GM15510 (cell line): ENCODE measurements around the gene TSKS.

Experiments
- POLR2A ChIP-seq: IDR thresholded peaks from 3 replicates; pipeline ENCODE4 v1.6.1; 2011; ENCODE audit warnings: borderline replicate concordance; ENCODE audit not compliant: insufficient read length; ENCODE audit errors: extremely low read depth

Gene TSKS

GRCh38 chr19:49800771-49801170 is 37.7 kb upstream of the TSKS start:
- TF ChIP-seq POLR2A = no peak

- no peak for TF ChIP-seq POLR2A
Measured at GRCh38 chr19:49799798-49800376, 36.8 kb upstream of the TSKS start.

DNA sequence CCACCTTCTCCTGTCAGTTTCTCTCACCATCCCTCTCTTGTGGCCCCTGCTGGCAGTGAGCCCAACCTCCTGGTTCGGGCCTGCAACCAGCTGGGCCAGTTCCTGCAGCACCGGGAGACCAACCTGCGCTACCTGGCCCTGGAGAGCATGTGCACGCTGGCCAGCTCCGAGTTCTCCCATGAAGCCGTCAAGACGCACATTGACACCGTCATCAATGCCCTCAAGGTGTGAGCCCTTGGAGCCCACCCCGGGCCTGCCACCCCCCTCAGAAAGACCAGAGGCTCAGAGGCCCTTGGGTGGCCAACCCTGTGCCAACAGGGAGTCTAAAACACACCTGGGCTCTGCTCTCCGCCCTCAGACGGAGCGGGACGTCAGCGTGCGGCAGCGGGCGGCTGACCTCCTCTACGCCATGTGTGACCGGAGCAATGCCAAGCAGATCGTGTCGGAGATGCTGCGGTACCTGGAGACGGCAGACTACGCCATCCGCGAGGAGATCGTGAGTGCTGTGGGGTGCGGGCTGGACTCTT is 36.2 kb upstream of the TSKS start:
- no peak for TF ChIP-seq POLR2A

- no peak for TF ChIP-seq POLR2A
Measured at GRCh38 chr19:49798574-49798973, 35.5 kb upstream of the TSKS start.

DNA sequence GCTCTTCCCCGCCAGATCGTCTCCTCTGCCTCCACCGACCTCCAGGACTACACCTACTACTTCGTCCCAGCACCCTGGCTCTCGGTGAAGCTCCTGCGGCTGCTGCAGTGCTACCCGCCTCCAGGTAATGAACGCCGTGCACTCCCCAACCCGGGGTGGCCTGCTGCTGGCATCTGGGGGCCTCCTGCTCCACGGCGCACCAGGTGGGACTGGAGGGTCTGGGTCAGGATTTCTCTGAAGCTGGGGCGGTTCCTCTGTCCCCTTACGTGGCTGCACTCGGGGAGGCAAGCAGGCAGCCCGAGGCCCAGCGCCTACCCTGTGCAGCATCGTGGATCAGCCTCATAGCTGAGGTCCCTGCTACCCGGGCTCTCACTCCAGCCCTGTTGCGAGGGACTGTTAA is 32.5 kb upstream of the TSKS start:
- no peak for TF ChIP-seq POLR2A

GRCh38 chr19:49793561-49793840 is 30.4 kb upstream of the TSKS start:
- TF ChIP-seq POLR2A = no peak

DNA sequence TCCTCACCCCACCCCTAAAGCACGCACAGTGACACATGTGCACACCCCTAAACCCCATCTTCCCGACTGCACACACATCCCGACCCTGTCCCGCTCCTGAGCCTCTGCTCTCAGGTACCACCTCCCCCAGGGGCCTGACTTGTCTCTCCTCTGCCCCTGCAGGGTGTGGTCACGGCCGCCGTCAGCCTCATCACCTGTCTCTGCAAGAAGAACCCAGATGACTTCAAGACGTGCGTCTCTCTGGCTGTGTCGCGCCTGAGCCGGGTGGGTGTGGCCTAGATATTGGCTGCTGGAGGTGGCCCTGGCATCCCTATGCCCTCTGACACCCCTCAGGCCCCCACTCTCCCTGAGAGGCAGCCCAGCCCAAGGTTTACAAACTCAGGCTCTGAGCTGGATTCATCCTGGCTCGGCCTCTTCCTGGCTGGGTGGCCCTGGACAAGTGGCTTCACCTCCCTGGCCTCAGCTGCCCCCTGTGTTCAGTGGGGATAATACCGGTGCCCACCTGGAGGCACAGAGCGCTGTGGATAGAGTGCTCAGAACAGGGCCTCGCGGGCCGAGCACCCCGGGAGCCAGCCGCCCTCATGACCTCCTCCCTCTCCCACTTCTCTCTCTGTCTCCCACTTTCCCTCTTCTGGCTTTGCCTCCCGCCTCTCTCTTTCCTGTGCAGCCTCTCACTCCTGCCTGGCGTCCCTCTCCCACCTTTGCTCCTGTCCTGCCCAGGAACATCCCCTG is 29.9 kb upstream of the TSKS start:
- no peak for TF ChIP-seq POLR2A

DNA sequence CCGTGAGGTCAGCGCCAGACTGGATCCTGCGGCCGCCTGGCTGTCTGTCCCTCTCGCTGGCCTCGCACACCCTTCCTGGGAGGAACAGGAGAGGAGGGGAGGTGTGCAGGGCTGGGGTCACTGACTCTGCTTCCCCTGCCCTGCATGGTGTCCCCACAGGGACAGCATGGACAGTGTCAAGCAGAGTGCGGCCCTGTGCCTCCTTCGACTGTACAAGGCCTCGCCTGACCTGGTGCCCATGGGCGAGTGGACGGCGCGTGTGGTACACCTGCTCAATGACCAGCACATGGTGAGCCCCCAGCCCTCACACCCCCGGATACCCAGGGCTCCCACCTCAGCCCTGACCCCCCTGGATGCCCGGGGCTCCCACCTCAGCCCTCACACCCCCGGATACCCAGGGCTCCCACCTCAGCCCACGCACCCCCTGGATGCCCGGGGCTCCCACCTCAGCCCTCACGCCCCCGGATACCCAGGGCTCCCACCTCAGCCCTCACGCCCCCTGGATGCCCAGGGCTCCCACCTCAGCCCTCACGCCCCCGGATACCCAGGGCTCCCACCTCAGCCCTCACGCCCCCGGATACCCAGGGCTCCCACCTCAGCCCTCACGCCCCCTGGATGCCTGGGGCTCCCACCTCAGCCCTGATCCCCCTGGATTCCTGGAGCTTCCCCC is 28.8 kb upstream of the TSKS start:
- TF ChIP-seq POLR2A = no peak

GRCh38 chr19:49790866-49791265 is 27.8 kb upstream of the TSKS start:
- no peak for TF ChIP-seq POLR2A

DNA sequence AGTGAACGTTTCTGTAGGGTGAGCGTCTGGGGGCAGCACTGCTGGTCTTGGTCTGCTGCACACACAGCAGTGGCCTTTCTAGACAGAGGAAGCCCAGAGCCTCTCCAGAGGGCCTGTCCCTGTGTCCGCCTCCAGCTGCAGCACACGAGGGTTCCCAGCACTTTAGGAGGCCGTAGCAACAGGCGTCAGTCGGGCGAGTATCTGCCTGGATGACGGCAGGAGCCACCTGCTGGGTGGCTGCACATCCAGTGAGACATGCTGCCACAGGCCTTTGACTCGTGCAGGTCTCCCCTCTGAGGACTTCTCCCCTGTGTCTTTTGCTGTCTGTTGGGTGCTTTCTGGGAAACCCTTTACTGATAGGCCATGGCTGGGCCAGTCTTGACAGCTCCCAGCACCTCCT is 25.8 kb upstream of the TSKS start:
- no peak for TF ChIP-seq POLR2A

- TF ChIP-seq POLR2A = no peak
Measured at GRCh38 chr19:49787746-49788145, 24.6 kb upstream of the TSKS start.

DNA sequence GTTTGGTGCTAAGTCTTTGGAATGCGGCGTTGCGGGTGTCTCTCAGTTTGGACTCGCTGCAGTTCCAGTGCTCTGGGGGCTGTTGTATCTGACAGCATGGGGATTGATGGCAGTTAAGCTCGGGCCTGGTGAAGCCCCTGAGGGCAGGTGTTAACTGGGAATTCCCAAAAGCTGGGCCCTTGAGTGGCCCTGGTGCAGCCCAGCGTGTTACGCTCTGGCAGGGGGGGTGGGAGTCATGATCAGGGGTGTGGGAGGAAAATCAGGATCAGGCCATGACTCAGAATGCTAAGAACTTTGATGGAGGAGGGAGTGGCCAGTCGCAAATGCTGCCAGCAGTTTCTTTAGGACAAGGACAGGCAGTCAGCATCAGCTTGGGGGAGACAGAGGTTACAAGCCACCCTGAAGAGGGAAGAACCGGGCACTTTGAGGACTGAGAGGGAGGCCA is 23.3 kb upstream of the TSKS start:
- TF ChIP-seq POLR2A = no peak

DNA sequence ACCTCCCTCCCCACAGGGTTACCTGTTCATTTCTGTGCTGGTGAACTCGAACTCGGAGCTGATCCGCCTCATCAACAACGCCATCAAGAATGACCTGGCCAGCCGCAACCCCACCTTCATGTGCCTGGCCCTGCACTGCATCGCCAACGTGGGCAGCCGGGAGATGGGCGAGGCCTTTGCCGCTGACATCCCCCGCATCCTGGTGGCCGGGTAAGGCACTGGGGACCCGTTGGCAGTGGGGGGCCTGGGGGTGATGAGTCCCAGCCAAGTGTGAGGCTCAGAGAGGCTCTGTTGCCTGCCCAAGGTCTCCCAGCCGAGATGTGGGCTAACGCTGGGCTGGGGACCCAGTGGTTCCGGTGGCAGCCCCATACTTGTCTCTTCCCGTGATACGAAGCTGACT is 19.4 kb upstream of the TSKS start:
- TF ChIP-seq POLR2A = no peak

DNA sequence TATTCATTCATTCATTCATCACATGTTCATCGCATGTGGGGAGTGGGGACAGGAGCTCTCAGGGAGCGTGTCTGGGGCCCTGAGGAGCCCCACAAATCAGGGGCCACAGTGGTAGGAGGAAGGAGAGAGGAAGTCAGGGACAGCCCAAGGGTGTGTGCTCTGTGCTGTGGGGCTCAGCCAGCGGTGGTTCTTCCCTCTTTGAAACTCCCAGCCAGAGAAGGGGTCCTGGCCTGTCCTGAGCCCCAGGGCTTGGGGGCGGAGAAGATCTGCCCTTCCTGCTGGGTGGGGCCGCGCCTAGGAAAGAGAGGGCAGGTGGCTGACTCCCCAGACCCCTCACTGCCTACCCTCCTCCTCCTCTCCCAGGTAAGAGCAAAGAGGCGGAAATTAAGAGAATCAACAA is 18.3 kb upstream of the TSKS start:
- no peak for TF ChIP-seq POLR2A

- TF ChIP-seq POLR2A = no peak
Measured at GRCh38 chr19:49780861-49781260, 17.8 kb upstream of the TSKS start.
